Heart right ventricle (tissue), 16 donors: ENCODE data around the gene REXO4. TPM values are rescaled to one million over a fixed set of nuclear protein-coding genes. Genes with fewer than 3 reads are reported as not detected.

Experiments
- ATAC-seq, 8 donors: fragments of 200-7000 bp; cut with Tn5 transposase; one replicate each; pipeline ENCODE4 v1.9.1; 2020; ENCODE audit warnings: mild to moderate bottlenecking in 8 of 8, moderate library complexity in 8 of 8, moderate number of reproducible peaks in 1 of 8
- DNase-seq, 2 donors: peaks; one replicate each; pipeline ENCODE4 v3.0.0-alpha.2; 2020
- H3K27ac ChIP-seq, 10 donors: fragments of 200-600 bp; sonication (generic) in 2 of 10; one replicate each; pipeline versions ENCODE4 v1.5.0 to v1.8.0; 2020 to 2022; ENCODE audit warnings: mild to moderate bottlenecking in 3 of 10
- H3K27me3 ChIP-seq, 7 donors: fragments of 200-600 bp; one replicate each; pipeline ENCODE4 v1.8.0; 2021 to 2022; ENCODE audit warnings: mild to moderate bottlenecking in 2 of 7
- H3K36me3 ChIP-seq, 9 donors: fragments of 200-600 bp; sonication (generic) in 1 of 9; one replicate each; pipeline versions ENCODE4 v1.5.0 to v1.8.0; 2020 to 2022; ENCODE audit warnings: mild to moderate bottlenecking in 2 of 9
- H3K4me1 ChIP-seq, 9 donors: fragments of 200-600 bp; sonication (generic) in 1 of 9; one replicate each; pipeline versions ENCODE4 v1.5.0 to v1.8.0; 2020 to 2022; ENCODE audit warnings: mild to moderate bottlenecking in 4 of 9
- H3K4me3 ChIP-seq, 10 donors: fragments of 200-600 bp; sonication (generic) in 2 of 10; one replicate each; pipeline versions ENCODE4 v1.5.0 to v1.8.0; 2020 to 2022; ENCODE audit warnings: mild to moderate bottlenecking in 7 of 10, moderate library complexity in 2 of 10
- H3K9me3 ChIP-seq, 11 donors: fragments of 200-600 bp in 10 of 11; sonication (generic) in 2 of 11; one replicate each; pipeline versions ENCODE4 v1.5.0 to v1.8.0; 2013 to 2022; ENCODE audit warnings: mild to moderate bottlenecking in 2 of 11, control low read depth in 1 of 11, moderate library complexity in 1 of 11
- CTCF ChIP-seq, 9 donors: fragments of 200-600 bp; sonication (generic) in 2 of 9; IDR thresholded peaks; one replicate each; pipeline versions ENCODE4 v1.5.0 to v1.8.0; 2021 to 2022; ENCODE audit warnings: antibody characterized with exemption in 9 of 9, mild to moderate bottlenecking in 5 of 9, moderate library complexity in 1 of 9
- WGBS, 2 donors: extraction: QIAGEN DNeasy Blood & Tissue Kit; methylation state at CpG; one replicate each; pipeline ENCODE4 v1.1.7; 2013; ENCODE audit warnings: inconsistent platforms in 1 of 2; 5-methylcytosine and 5-hydroxymethylcytosine counted together
- intact Hi-C, 10 donors: fragments of 100-400 bp; cut with DNase I; formaldehyde crosslinking; loops; one replicate each; pipeline versions ENCODE4 v1.11.1 to v1.14.2; 2022
- polyA plus RNA-seq, 2 donors: library from polyadenylated mRNA; stranded (reverse); fragments of 200-250 nt; gene quantifications; one replicate each; pipeline ENCODE4 v1.2.3, GENCODE V29; 2013
- total RNA-seq, 10 donors: library from RNA; stranded (reverse); fragmentation: NEBNext Ultra II Directional in 3 of 10; extraction: Animal tissue kit (Norgen Biotek cat#: 25700) in 3 of 10; gene quantifications; one replicate each; pipeline versions ENCODE4 v1.2.1 to v1.2.4, GENCODE V29; 2021 to 2023
- donor health status: Arrhythmogenic right ventricular cardiomyopathy.
- donor health status: ischemic (EF 13 %, LVEDD 7.1; RV severe dilation, severe dysfunction).
- donor health status: healthy with polysubstance abuse.
- donor health status: DM: no; HTN: yes; CAD: no.
- donor health status: DM: no; HTN: no; CAD: no.
- donor health status: ischemic (EF 25% LVEDD 6.9; RV normal size, moderate dysfunction).
- donor health status: ischemic (EF 25% LVEDD 5.7; RV mildly dilated, moderate dysfunction).
- donor health status: healthy.
- donor health status: DM: yes; HTN: yes; CAD: no.
- donor health status: Ischemic cardiomyopathy.
- donor health status: ischemic (EF 35%, LVEDD 5.7; RV mildly dilated, moderate dysfunction).
- donor health status: nonischemic (EF 11% LVEDD 7.7; RV severe dilation, severe dysfunction).
- donor health status: DM: yes; HTN: yes; CAD: no.
- donor health status: PGD.
- donor health status: ischemic (EF 29% LVEDD 5.4; RV normal size, mild dysfunction).
- donor health status: nonischemic (EF 23%, LVEDD 6.1; RV moderate dilation, normal function).

The REXO4 gene
- total and polyA plus RNA-seq, 12 donors, result 9.3 to 20.8 (median 11.4) TPM

GRCh38 chr9:133436681-133437080 is 18.9 kb upstream of the REXO4 start:
- Histone ChIP-seq H3K36me3 (no peaks in the 10 kb centered on the region), H3K27me3 (no peaks in the 10 kb centered on the region), H3K4me3 (no peak overlapping the region), H3K4me1 (no peaks in the 10 kb centered on the region), H3K9me3 (no peaks in the 10 kb centered on the region), H3K27ac (no peak overlapping the region)
- 80 to 81% methylated on average over 16 of the region's 16 CpGs for WGBS, 2 donors
- ATAC-seq (no peak), DNase-seq (no peak)
- TF ChIP-seq CTCF (IDR thresholded peaks at IDR 0.05), result no peak
- intact Hi-C loops, result no loop called here

GRCh38 chr9:133433351-133433843 is 15.6 kb upstream of the REXO4 start:
- no peak for DNase-seq
- WGBS, 2 donors, result 88% methylated on average over 11 of the region's 11 CpGs
- Histone ChIP-seq H3K4me3 (no peak overlapping the region), H3K36me3 (no peaks in the 10 kb centered on the region), H3K27me3 (peaks cover 0 to 13% (median 9%) of the 10 kb centered on the region in 7 donors), H3K9me3 (no peaks in the 10 kb centered on the region), H3K4me1 (peaks cover 0 to 2% (median 0%) of the 10 kb centered on the region in 9 donors), H3K27ac (no peak overlapping the region)
- no peak for ATAC-seq
- TF ChIP-seq CTCF (IDR thresholded peaks at IDR 0.05), result no peak
- intact Hi-C loops, result no loop called here

- H3K4me3 ChIP-seq, result no peak overlapping the region
- H3K27ac ChIP-seq, result no peak overlapping the region
- WGBS, 2 donors, result 90 to 100% methylated on average over 1 of the region's 1 CpG
- DNase-seq (no peak), ATAC-seq (no peak)
- intact Hi-C loops, result no loop called here
- H3K27me3 ChIP-seq, result peaks cover 5 to 44% (median 38%) of the 10 kb centered on the region in 7 donors
- TF ChIP-seq CTCF (IDR thresholded peaks at IDR 0.05), result no peak
- peaks cover 0 to 5% (median 3%) of the 10 kb centered on the region in 9 donors for H3K4me1 ChIP-seq
- no peaks in the 10 kb centered on the region for H3K9me3 ChIP-seq
- no peaks in the 10 kb centered on the region for H3K36me3 ChIP-seq
Measured at GRCh38 chr9:133430244-133430643, 12.4 kb upstream of the REXO4 start.

- peak in 3 of 8 donors; percentile 45 to 60 (median 51) for ATAC-seq
- intact Hi-C loops, result loop anchor here in 1 of 10 donors (5.0 kb wide), 1 partner anchor 1093 kb away; no protein-coding TSS in a partner anchor
- peak in 5 of 9 donors; percentile 17 to 38 (median 32) for TF ChIP-seq CTCF (IDR thresholded peaks at IDR 0.05)
- H3K4me1 ChIP-seq, result peaks cover 0 to 5% (median 3%) of the 10 kb centered on the region in 9 donors
- H3K27ac ChIP-seq, result no peak overlapping the region
- DNase-seq, result peak; percentile 23 to 31
- peaks cover 5 to 44% (median 41%) of the 10 kb centered on the region in 7 donors for H3K27me3 ChIP-seq
- no peaks in the 10 kb centered on the region for H3K36me3 ChIP-seq
- 21% methylated on average over 49 of the region's 49 CpGs for WGBS, 2 donors
- no peak overlapping the region for H3K4me3 ChIP-seq
- no peaks in the 10 kb centered on the region for H3K9me3 ChIP-seq
Measured at GRCh38 chr9:133429641-133430161, 11.9 kb upstream of the REXO4 start.
